ENCODE data around the gene SPRED2.

DNA sequence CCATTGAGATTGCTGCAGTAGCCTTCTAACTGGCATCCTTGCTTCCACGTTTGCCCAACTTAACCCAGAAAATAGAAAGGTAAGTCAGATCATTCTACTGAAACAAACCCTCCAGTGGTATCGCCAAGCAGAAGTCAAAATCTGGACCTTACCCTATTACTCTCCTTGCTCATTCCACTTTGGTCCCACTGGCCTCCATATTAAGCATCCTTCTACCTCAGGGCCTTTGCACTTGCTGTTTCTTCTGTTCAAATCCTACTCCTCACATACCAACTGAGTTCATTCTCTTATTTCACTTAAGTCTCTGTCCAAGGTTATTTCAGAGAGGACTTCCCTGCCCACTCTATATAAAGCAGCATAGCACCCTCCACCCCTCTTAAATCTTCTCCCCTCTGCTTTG, 84.5 kb downstream of the SPRED2 start:
- TF ChIP-seq, protein P1, sequence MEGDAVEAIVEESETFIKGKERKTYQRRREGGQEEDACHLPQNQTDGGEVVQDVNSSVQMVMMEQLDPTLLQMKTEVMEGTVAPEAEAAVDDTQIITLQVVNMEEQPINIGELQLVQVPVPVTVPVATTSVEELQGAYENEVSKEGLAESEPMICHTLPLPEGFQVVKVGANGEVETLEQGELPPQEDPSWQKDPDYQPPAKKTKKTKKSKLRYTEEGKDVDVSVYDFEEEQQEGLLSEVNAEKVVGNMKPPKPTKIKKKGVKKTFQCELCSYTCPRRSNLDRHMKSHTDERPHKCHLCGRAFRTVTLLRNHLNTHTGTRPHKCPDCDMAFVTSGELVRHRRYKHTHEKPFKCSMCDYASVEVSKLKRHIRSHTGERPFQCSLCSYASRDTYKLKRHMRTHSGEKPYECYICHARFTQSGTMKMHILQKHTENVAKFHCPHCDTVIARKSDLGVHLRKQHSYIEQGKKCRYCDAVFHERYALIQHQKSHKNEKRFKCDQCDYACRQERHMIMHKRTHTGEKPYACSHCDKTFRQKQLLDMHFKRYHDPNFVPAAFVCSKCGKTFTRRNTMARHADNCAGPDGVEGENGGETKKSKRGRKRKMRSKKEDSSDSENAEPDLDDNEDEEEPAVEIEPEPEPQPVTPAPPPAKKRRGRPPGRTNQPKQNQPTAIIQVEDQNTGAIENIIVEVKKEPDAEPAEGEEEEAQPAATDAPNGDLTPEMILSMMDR (IDR thresholded peaks at IDR 0.05; ENCODE audit: low read depth, low read length, missing input control) = no peak
- TF ChIP-seq GABPA (IDR thresholded peaks at IDR 0.05 in 1 of 2, conservative IDR thresholded peaks at IDR 0.05 in 1 of 2) = no peak
- TF ChIP-seq, protein P2, sequence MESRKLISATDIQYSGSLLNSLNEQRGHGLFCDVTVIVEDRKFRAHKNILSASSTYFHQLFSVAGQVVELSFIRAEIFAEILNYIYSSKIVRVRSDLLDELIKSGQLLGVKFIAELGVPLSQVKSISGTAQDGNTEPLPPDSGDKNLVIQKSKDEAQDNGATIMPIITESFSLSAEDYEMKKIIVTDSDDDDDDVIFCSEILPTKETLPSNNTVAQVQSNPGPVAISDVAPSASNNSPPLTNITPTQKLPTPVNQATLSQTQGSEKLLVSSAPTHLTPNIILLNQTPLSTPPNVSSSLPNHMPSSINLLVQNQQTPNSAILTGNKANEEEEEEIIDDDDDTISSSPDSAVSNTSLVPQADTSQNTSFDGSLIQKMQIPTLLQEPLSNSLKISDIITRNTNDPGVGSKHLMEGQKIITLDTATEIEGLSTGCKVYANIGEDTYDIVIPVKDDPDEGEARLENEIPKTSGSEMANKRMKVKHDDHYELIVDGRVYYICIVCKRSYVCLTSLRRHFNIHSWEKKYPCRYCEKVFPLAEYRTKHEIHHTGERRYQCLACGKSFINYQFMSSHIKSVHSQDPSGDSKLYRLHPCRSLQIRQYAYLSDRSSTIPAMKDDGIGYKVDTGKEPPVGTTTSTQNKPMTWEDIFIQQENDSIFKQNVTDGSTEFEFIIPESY (IDR thresholded peaks at IDR 0.05) = no peak
- TF ChIP-seq, protein P3, sequence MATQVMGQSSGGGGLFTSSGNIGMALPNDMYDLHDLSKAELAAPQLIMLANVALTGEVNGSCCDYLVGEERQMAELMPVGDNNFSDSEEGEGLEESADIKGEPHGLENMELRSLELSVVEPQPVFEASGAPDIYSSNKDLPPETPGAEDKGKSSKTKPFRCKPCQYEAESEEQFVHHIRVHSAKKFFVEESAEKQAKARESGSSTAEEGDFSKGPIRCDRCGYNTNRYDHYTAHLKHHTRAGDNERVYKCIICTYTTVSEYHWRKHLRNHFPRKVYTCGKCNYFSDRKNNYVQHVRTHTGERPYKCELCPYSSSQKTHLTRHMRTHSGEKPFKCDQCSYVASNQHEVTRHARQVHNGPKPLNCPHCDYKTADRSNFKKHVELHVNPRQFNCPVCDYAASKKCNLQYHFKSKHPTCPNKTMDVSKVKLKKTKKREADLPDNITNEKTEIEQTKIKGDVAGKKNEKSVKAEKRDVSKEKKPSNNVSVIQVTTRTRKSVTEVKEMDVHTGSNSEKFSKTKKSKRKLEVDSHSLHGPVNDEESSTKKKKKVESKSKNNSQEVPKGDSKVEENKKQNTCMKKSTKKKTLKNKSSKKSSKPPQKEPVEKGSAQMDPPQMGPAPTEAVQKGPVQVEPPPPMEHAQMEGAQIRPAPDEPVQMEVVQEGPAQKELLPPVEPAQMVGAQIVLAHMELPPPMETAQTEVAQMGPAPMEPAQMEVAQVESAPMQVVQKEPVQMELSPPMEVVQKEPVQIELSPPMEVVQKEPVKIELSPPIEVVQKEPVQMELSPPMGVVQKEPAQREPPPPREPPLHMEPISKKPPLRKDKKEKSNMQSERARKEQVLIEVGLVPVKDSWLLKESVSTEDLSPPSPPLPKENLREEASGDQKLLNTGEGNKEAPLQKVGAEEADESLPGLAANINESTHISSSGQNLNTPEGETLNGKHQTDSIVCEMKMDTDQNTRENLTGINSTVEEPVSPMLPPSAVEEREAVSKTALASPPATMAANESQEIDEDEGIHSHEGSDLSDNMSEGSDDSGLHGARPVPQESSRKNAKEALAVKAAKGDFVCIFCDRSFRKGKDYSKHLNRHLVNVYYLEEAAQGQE (IDR thresholded peaks at IDR 0.05) = no peak
